Activated CD4-positive, alpha-beta memory T cell treated with anti-CD3 and anti-CD28 coated beads for 36 hours (primary cell): ENCODE data around the gene DUOX1. TPM values are rescaled to one million over a fixed set of nuclear protein-coding genes. Genes with fewer than 3 reads are reported as not detected.

Experiments
- CTCF ChIA-PET: fragments of 350-600 bp; sonication (Branson Sonifier 250); formaldehyde crosslinking; loops from one replicate; lab custom pipeline; 2021; ENCODE audit warnings: antibody characterized with exemption, inconsistent platforms; lab: Charles Lee
- POLR2A ChIA-PET: fragments of 350-600 bp; sonication (Branson Sonifier 250); formaldehyde crosslinking; loops from one replicate; lab custom pipeline; 2021; ENCODE audit warnings: antibody characterized with exemption; lab: Charles Lee
- DNase-seq: peaks from one replicate; pipeline ENCODE4 v3.0.0-alpha.2; 2020
- H3K27ac Mint-ChIP-seq: one replicate; pipeline ENCODE4 v1.8.0; 2021; ENCODE audit warnings: mixed read lengths
- H3K27me3 Mint-ChIP-seq: one replicate; pipeline ENCODE4 v1.8.0; 2021; ENCODE audit warnings: mixed read lengths
- H3K36me3 Mint-ChIP-seq: one replicate; pipeline ENCODE4 v1.8.0; 2021; ENCODE audit warnings: mixed read lengths
- H3K4me1 Mint-ChIP-seq: one replicate; pipeline ENCODE4 v1.8.0; 2021; ENCODE audit warnings: low read depth, mixed read lengths
- H3K4me3 Mint-ChIP-seq: one replicate; pipeline ENCODE4 v1.8.0; 2021; ENCODE audit warnings: mild to moderate bottlenecking, mixed read lengths
- H3K9me3 Mint-ChIP-seq: one replicate; pipeline ENCODE4 v1.8.0; 2021; ENCODE audit warnings: mixed read lengths
- intact Hi-C: fragments of 100-400 bp; cut with micrococcal nuclease; formaldehyde crosslinking; loops from one replicate; pipeline ENCODE4 v1.15.1; 2023
- total RNA-seq, 2 experiments: library from RNA; stranded (reverse); gene quantifications; one replicate each; pipeline ENCODE4 v1.2.3, GENCODE V29; 2021

Gene DUOX1
- total RNA-seq, 2 experiments from 2014 or later: 0.51 to 0.74 TPM

DNA sequence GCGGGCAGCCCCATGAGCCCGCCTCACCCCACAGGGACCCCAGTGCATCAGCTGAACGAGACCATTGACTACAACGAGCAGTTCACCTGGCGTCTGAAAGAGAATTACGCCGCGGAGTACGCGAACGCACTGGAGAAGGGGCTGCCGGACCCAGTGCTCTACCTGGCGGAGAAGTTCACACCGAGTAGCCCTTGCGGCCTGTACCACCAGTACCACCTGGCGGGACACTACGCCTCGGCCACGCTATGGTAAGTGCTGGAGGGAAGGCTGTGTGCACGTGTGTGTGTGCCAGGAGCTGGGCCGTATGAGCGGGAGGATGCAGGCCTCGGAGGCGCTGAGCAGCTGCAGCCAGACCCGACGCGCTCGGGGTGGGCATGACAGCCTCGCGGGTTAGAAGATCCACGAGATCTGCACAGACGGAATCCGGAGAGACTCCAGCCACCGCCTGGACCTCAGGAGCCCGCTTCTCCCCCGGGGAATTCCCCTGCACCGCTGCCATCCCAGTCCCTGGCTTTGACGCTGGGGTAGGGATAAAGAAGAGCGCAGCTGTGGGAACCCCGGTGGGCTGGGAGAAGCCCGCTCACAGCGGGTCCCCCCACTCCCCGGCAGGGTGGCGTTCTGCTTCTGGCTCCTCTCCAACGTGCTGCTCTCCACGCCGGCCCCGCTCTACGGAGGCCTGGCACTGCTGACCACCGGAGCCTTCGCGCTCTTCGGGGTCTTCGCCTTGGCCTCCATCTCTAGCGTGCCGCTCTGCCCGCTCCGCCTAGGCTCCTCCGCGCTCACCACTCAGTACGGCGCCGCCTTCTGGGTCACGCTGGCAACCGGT is 13.1 kb upstream of the DUOX1 start:
- H3K9me3 Mint-ChIP-seq: no peaks in the 10 kb centered on the region
- peaks cover 67% of the 10 kb centered on the region for H3K27me3 Mint-ChIP-seq
- no peak overlapping the region for H3K27ac Mint-ChIP-seq
- H3K4me1 Mint-ChIP-seq: peaks cover 38% of the 10 kb centered on the region
- ChIA-PET CTCF (interaction anchor here (0.6 to 1.8 kb wide), 6 partner anchors 10 to 283 kb away, joined by 3 to 8 read pairs (median 3); no protein-coding TSS in a partner anchor), POLR2A (no interaction called here)
- no peaks in the 10 kb centered on the region for H3K36me3 Mint-ChIP-seq
- no peak for DNase-seq
- intact Hi-C loops: no loop called here
- no peak overlapping the region for H3K4me3 Mint-ChIP-seq

DNA sequence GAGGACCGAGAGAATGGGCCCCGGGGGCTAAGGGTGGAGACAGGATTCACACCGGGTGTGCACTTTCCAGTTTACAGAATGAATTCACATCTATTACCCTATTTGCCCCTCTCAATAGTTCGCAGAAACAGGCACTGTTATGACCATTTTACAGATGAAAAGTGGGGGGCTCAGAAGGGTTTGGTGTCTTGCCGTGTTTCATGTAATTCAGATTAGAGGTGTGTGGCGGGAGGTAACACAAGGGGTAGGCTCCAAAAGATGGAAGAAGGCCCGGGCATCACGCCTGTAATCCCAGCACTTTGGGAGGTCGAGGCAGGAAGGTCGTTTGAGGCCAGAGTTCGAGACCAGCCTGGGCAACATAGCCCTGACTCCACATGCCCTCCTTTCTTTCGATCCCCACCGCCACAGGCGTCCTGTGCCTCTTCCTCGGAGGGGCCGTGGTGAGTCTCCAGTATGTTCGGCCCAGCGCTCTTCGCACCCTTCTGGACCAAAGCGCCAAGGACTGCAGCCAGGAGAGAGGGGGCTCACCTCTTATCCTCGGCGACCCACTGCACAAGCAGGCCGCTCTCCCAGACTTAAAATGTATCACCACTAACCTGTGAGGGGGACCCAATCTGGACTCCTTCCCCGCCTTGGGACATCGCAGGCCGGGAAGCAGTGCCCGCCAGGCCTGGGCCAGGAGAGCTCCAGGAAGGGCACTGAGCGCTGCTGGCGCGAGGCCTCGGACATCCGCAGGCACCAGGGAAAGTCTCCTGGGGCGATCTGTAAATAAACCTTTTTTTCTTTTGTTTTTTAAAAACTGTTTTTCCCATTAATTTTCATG is 12.3 kb upstream of the DUOX1 start:
- no peaks in the 10 kb centered on the region for H3K36me3 Mint-ChIP-seq
- CTCF ChIA-PET: interaction anchor here (0.6 to 4.6 kb wide), 57 partner anchors 8 to 1176 kb away, joined by 3 to 65 read pairs (median 4); partner anchors contain the start of genes DUOX1, DUOXA1 and SHF
- POLR2A ChIA-PET: no interaction called here
- no peak for DNase-seq
- H3K4me3 Mint-ChIP-seq: no peak overlapping the region
- intact Hi-C loops: loop anchor here (2.0 kb wide), 2 partner anchors 15 to 83 kb away; no protein-coding TSS in a partner anchor
- no peak overlapping the region for H3K27ac Mint-ChIP-seq
- peaks cover 61% of the 10 kb centered on the region for H3K27me3 Mint-ChIP-seq
- peaks cover 30% of the 10 kb centered on the region for H3K4me1 Mint-ChIP-seq
- H3K9me3 Mint-ChIP-seq: no peaks in the 10 kb centered on the region

DNA sequence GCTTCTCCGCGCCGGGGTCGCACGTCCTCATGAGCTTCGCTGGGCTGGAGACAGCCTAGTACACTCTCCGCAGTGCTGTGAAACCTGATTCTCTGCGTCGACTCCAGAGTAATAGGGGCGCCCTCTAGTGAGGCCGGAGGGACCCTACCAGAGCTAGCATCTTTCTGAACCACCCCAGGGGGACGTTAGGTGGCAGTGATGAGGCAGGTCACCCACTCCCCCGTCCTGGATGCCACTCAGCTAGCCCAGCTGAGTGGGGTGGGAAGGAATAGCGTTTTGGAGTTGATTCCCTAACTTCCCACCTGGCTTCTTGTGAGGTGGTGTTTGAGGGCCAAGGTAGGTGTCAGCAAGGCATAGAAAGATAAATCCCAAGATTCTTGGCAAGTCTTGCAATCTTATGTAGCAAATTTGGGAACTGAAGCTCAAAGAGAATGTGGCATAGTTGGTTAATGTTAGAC is 11.6 kb upstream of the DUOX1 start:
- POLR2A ChIA-PET: no interaction called here
- Mint-ChIP-seq H3K9me3 (no peaks in the 10 kb centered on the region), H3K27me3 (peaks cover 57% of the 10 kb centered on the region), H3K27ac (no peak overlapping the region), H3K4me1 (peaks cover 26% of the 10 kb centered on the region), H3K36me3 (no peaks in the 10 kb centered on the region), H3K4me3 (no peak overlapping the region)
- DNase-seq: peak; percentile 91
- intact Hi-C loops: loop anchor here (2.0 kb wide), 2 partner anchors 15 to 83 kb away; no protein-coding TSS in a partner anchor
- CTCF ChIA-PET: interaction anchor here (0.6 to 4.6 kb wide), 63 partner anchors 9 to 1176 kb away, joined by 3 to 65 read pairs (median 4); partner anchors contain the start of genes DUOX1, DUOXA1 and SHF

DNA sequence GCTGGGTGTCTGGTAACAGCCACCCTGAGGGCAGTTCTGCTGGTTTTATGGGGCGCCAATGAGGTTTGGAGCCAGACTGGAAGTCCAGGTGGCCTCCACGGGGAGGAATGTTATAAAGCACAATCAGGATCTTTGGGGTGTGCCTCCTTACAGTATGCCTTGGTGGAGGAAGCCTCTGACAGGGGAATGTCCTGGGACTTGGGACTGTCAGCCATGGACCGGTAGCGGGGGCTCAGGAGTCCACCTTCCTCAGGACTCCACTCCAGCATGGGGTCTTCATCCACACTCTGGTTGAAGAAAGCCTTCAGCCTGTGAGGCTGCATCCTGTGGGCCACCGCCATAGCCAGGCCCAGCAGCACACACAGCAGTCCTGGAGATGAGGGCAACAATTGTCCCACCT is 10.8 kb upstream of the DUOX1 start:
- intact Hi-C loops: loop anchor here (2.0 kb wide), 2 partner anchors 14 to 82 kb away; no protein-coding TSS in a partner anchor
- H3K36me3 Mint-ChIP-seq: no peaks in the 10 kb centered on the region
- no peak overlapping the region for H3K4me3 Mint-ChIP-seq
- POLR2A ChIA-PET: no interaction called here
- H3K27ac Mint-ChIP-seq: no peak overlapping the region
- peaks cover 49% of the 10 kb centered on the region for H3K27me3 Mint-ChIP-seq
- no peaks in the 10 kb centered on the region for H3K9me3 Mint-ChIP-seq
- H3K4me1 Mint-ChIP-seq: peaks cover 23% of the 10 kb centered on the region
- DNase-seq: no peak
- CTCF ChIA-PET: interaction anchor here (0.7 to 4.6 kb wide), 27 partner anchors 8 to 288 kb away, joined by 3 to 65 read pairs (median 6); partner anchors contain the start of genes DUOX1 and DUOXA1

DNA sequence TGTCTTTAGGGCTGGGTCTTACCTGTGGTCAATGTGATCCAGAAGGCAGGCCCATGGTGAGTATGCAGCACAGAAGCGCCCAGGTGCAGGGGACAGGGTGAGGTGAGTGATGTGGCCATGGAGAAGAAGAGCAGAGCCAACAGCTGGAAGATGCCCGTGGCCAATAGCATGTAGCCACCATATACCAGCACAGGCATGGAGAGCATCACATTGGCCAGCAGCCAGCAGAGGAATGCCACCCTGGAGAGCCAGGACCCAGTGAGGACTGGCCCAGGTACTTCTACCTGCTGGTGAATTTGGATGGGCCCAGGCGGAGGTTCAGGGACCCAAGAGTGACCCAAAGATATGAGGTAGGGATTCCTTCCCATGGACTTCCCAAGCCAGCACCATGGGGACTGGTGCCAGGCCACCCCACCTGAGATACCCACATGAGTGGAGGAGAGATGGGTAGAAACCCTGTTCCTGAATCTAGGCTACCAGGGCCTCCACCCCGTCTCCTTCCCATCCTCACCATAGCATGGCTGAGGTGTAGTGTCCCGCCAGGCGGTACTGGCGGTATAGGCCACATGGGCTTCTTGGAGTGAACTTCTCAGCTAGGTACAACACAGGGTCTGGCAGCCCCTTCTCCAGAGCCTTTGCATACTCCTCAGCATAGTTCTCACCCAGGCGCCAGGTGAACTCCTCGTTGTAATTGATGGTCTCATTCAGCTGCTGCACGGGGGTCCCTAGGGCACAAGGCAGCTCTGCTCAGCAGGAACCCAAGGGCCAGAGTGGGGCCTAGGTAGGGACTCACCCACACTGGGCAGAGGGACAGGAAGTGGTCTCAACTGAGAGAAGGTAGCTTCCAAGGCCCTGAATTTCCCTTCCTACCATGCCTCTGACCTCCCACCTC is 9.5 kb upstream of the DUOX1 start:
- H3K27me3 Mint-ChIP-seq: peaks cover 40% of the 10 kb centered on the region

DNA sequence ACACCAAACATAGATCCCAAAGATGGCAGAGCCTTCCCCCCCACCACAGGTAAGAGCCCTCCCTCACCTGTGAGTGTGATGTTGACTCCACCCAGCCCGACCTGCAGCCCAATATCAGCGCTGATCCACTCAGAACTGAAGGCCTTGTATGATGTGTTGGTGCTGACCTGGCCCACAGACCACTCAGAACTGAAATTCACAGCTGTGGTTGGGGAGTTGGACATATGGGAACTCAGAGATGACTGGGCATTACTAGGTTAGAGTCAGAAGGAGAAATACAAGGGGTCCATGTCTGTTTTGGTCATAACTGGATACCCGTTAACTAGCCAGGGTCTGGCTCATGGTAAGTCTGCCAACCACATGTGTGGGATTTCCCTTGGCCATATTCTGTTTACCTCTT is 8.8 kb upstream of the DUOX1 start:
- no peak for DNase-seq
- no peak overlapping the region for H3K27ac Mint-ChIP-seq
- no peak overlapping the region for H3K4me3 Mint-ChIP-seq
- ChIA-PET POLR2A (no interaction called here), CTCF (interaction anchor here (0.6 to 4.6 kb wide), 6 partner anchors 9 to 267 kb away, joined by 3 to 65 read pairs (median 3); partner anchors contain the start of genes DUOX1 and DUOXA1)
- no peaks in the 10 kb centered on the region for H3K9me3 Mint-ChIP-seq
- intact Hi-C loops: no loop called here
- H3K27me3 Mint-ChIP-seq: peaks cover 40% of the 10 kb centered on the region
- H3K4me1 Mint-ChIP-seq: peaks cover 17% of the 10 kb centered on the region
- H3K36me3 Mint-ChIP-seq: no peaks in the 10 kb centered on the region

More for the DNA sequence above, 9.5 kb upstream of the DUOX1 start:
- DNase-seq: no peak
- H3K36me3 Mint-ChIP-seq: no peaks in the 10 kb centered on the region
- no peak overlapping the region for H3K4me3 Mint-ChIP-seq
- H3K4me1 Mint-ChIP-seq: peaks cover 17% of the 10 kb centered on the region
- no peak overlapping the region for H3K27ac Mint-ChIP-seq
- POLR2A ChIA-PET: no interaction called here
- CTCF ChIA-PET: interaction anchor here (0.5 to 4.6 kb wide), 4 partner anchors 8 to 309 kb away, joined by 3 to 65 read pairs (median 4); partner anchors contain the start of genes DUOX1 and DUOXA1
- intact Hi-C loops: no loop called here
- no peaks in the 10 kb centered on the region for H3K9me3 Mint-ChIP-seq

DNA sequence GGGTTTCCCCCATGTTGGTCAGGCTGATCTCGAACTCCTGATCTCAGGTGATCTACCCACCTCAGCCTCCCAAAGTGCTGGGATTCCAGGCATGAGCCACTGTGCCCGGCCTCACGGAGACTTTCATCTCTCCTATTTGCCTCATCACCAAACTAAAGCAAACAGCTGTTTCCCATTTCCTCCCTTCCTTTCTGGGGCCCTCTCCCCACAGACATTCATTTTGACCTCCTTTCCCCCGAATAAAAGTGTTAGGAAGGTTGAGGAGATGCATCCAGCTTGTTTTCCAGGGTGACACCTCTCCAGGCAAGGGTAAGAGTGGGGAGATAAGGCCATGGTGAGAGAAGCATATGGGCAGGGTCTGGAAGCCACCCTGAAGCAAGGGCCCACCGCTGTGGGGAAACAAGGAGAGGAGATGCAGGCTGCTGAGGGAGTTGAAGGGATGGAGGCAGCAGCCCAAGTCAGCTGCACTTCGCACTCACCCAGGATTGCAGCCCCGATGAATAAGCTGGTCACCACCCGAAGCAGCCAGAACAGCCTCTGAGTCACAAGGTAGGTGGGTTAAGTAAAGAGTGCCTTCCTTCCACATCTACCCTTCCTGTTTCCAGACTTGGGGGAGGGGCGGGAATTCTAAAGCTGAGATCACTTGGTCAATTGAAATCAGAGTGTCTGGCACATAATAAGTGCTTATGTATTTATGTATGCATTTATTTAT is 7.9 kb upstream of the DUOX1 start:
- intact Hi-C loops: no loop called here
- Mint-ChIP-seq H3K4me1 (peaks cover 11% of the 10 kb centered on the region), H3K27ac (no peak overlapping the region), H3K4me3 (no peak overlapping the region), H3K27me3 (peaks cover 38% of the 10 kb centered on the region), H3K9me3 (no peaks in the 10 kb centered on the region), H3K36me3 (no peaks in the 10 kb centered on the region)
- no peak for DNase-seq
- POLR2A ChIA-PET: no interaction called here
- CTCF ChIA-PET: interaction anchor here (1.0 to 4.6 kb wide), 6 partner anchors 10 to 268 kb away, joined by 3 to 65 read pairs (median 3); partner anchors contain the start of genes DUOX1 and DUOXA1

DNA sequence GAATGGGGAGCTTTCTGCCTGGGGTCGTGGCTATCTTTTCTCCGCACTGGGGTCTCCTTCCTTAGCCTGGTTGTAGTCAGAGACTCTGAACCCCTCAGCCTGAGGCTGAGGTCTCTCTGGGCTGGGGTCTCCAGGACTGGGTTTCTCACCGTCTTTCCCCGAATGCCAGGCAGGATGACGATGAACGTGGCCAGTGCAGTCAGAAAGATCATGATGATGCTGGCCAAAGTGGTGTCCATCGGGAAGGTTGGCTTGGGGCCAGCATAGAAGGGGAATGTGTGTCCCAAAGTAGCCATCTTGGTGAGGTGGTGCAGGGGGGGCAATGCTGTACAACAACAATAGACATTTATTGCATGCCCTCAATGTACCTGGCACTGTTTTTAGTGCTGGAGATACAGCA is 7.1 kb upstream of the DUOX1 start:
- no peak overlapping the region for H3K27ac Mint-ChIP-seq
- peaks cover 34% of the 10 kb centered on the region for H3K27me3 Mint-ChIP-seq
- no peaks in the 10 kb centered on the region for H3K9me3 Mint-ChIP-seq
- peaks cover 3% of the 10 kb centered on the region for H3K4me1 Mint-ChIP-seq
- ChIA-PET CTCF (interaction anchor here (0.7 to 1.7 kb wide), 6 partner anchors 10 to 1133 kb away, joined by 3 to 4 read pairs (median 3); no protein-coding TSS in a partner anchor), POLR2A (no interaction called here)
- intact Hi-C loops: no loop called here
- no peaks in the 10 kb centered on the region for H3K36me3 Mint-ChIP-seq
- DNase-seq: no peak
- no peak overlapping the region for H3K4me3 Mint-ChIP-seq

DNA sequence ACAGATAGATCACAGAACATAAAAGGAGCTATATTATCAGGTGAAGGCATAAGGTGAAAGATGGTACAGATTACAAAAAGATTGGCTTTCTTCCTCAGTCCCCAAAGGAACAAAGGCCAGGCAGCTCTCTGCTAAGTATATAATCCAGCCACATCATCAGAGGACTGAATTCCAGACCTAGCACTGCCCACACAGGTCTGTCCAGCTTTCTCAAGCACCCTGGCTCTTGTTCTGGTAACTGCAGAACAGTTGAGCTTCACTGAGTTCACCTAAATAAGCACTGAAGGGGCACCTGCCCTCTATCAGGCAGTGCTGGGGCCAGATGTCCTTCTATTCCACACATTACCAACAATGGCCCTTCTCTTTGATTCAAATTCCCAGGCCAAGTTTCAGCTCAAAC is 6.4 kb upstream of the DUOX1 start:
- Mint-ChIP-seq H3K9me3 (no peaks in the 10 kb centered on the region), H3K27ac (no peak overlapping the region), H3K27me3 (peaks cover 37% of the 10 kb centered on the region), H3K4me3 (no peak overlapping the region), H3K36me3 (no peaks in the 10 kb centered on the region), H3K4me1 (no peaks in the 10 kb centered on the region)
- ChIA-PET POLR2A (no interaction called here), CTCF (interaction anchor here (0.9 to 1.4 kb wide), 3 partner anchors 10 to 75 kb away, joined by 3 to 4 read pairs (median 3); no protein-coding TSS in a partner anchor)
- intact Hi-C loops: no loop called here
- DNase-seq: no peak

DNA sequence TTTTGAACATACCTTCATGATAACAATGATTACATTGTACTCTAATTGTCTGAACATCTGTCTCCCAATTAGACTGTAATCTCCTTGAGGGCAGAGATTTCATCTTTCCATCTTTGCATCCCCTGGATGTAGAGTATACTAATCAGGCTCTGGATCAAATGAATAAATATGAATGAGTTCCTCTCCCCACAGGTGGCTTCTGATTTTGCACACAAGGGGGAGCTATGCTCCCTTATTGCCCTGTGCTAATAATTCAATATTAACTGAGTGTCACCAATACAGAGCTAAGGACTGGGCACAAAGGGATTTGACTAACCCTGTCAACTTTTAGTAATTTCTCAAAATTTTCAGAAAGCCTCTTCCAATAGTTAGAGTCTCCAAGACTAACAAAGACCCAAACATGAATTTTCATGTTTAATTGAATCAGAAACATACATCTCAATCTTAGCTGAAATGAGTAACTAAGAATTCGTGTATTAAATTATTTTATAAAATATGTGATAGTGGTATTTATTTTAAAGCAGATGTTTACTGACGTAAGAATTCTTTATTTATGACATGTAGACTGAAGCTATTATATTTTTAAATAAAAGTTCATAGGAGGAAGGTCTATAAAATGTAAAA is 3.1 kb upstream of the DUOX1 start:
- no peaks in the 10 kb centered on the region for H3K9me3 Mint-ChIP-seq
- H3K36me3 Mint-ChIP-seq: no peaks in the 10 kb centered on the region
- DNase-seq: no peak
- H3K4me1 Mint-ChIP-seq: no peaks in the 10 kb centered on the region
- no peak overlapping the region for H3K27ac Mint-ChIP-seq
- H3K4me3 Mint-ChIP-seq: no peak overlapping the region
- H3K27me3 Mint-ChIP-seq: peaks cover 44% of the 10 kb centered on the region
- intact Hi-C loops: loop anchor here (1.0 to 5.0 kb wide), 3 partner anchors 72 to 331 kb away; a partner anchor contains a TSS
- ChIA-PET CTCF (interaction anchor here (0.6 to 2.4 kb wide), 18 partner anchors 8 to 495 kb away, joined by 3 to 29 read pairs (median 4); no protein-coding TSS in a partner anchor), POLR2A (interaction anchor here (1.3 kb wide), 1 partner anchor 12 kb away, joined by 3 read pairs; no protein-coding TSS in a partner anchor)
